NOMO-1 (cell line): Measurements from ENCODE around the gene CKMT2.
A peak's percentile ranks its signal among the peaks of the same experiment; 100 is the strongest.
"Not testable (repeated sequence)": the region's sequence is repeated elsewhere in the genome, so short reads cannot be mapped to it uniquely, and the experiment has no call there.

ENCODE experiments used
- DNase-seq, 2 experiments: peaks; one replicate each; lab custom pipeline; 2025; ENCODE audit not compliant: unreplicated experiment in 2 of 2; lab: John Stamatoyannopoulos, UW

CKMT2 gene

GRCh38 chr5:81249240-81249639 lies 16.1 kb downstream of the CKMT2 start:
- no peak for DNase-seq

- DNase-seq = no peak
Measured at GRCh38 chr5:81250004-81250403, 16.9 kb downstream of the CKMT2 start.

GRCh38 chr5:81251922-81252321 lies 18.8 kb downstream of the CKMT2 start:
- DNase-seq = no peak

DNA sequence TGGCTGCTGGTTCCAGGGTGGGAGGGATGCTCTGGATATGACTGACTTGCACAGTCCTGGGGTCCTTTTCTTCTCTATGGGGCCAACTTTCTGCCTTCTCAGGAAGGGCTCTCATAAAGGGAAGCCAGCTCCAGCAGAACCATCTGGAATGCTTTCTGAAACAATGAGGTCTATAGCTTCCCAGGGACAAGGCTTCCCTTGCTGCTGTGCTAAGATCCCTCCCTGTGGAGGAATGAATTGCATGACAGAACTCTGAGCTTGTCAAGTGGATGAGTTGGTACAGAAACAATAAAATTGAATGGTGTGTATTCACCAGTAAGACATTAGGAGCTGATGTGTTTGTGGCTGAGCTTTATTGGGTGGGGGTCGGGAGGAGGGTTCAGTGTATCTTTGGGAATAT lies 19.8 kb downstream of the CKMT2 start:
- DNase-seq = no peak

DNA sequence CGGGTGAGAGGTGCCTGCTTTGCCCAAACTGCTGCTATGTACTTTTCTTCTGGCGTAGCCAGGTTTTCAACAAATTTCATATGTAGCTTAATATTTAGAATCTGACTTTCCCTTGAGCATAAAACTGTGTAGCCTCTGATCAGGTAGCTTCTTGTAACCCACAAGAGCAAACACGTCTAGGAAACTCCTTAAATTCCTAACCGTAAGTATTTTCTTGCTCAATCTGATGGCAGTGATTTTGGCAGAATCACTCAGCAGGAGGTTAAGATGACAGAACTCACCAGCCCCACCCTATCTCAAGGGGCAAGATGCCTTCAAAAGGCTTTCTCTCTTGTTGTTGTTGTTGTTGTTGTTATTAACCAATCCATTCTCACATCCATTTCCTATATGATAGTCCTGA lies 20.8 kb downstream of the CKMT2 start:
- DNase-seq = no peak

DNA sequence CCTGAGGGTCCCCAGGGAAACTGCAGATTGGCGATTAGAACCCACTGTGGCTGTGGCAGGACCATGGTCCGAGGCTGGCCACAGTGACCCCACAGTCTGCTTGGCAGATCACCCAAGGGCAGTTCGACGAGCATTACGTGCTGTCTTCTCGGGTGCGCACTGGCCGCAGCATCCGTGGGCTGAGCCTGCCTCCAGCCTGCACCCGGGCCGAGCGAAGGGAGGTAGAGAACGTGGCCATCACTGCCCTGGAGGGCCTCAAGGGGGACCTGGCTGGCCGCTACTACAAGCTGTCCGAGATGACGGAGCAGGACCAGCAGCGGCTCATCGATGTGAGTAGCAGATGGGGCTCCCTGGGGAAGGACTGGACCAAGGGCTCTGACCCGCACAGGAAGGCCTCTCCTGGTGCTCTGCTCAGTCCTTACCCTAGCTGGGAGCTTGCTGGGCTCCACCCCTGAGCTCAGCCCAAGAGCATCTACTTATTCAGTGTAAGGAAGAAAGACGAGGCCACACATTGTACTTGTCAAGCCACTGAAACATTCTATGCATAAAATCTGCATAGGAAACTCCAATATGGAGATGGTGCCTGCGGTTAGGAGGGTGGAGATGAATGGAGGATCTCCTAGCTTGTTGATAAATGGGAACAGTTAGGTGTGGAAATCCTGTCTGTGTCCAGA lies 21.9 kb downstream of the CKMT2 start:
- no peak for DNase-seq

GRCh38 chr5:81256766-81257165 lies 23.6 kb downstream of the CKMT2 start:
- DNase-seq = no peak

DNA sequence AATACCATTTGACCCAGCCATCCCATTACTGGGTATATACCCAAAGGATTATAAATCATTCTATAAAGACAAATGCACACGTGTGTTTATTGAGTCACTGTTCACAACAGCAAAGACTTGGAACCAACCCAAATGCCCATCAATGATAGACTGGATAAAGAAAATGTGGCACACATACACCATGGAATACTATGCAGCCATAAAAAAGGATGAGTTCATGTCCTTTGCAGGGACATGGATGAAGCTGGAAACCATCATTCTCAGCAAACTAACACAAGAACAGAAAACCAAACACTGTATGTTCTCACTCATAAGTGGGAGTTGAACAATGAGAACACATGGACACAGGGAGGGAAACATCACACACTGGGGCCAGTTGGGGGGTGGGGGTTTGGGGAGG lies 29.7 kb downstream of the CKMT2 start:
- DNase-seq = not testable (repeated sequence)

- DNase-seq = no peak
Measured at GRCh38 chr5:81265101-81265500, 32.0 kb downstream of the CKMT2 start.

DNA sequence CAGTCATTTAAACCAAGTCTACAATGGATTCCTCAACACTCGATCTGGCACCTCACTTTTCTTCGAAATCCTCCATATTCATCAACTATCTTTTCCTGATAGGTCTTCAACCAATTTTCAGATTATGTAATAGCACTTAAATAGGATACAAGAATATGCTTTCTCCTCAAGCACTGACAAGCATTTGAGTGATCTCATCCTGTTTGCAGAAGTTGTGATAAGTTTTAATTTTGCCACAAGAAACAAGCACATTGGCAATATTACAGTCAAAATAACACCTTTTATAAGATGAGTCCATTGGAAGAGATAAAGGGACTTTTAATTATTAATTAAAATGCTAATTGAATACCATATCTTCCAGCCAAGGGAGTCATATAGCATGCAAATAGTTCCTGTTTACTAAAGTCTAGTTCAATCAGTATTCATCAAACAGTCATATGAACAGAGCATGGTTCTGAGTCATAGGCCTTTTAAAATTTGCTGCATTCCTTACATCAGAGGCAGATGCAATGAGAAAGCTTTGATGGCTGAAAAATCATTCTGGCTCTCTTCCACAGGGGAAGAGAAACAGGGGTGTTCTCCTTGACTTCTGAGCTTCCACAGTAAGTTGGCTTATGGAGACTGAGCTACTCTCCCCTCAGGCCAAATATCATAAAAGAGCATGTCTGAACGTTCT lies 35.5 kb downstream of the CKMT2 start:
- DNase-seq = no peak

DNA sequence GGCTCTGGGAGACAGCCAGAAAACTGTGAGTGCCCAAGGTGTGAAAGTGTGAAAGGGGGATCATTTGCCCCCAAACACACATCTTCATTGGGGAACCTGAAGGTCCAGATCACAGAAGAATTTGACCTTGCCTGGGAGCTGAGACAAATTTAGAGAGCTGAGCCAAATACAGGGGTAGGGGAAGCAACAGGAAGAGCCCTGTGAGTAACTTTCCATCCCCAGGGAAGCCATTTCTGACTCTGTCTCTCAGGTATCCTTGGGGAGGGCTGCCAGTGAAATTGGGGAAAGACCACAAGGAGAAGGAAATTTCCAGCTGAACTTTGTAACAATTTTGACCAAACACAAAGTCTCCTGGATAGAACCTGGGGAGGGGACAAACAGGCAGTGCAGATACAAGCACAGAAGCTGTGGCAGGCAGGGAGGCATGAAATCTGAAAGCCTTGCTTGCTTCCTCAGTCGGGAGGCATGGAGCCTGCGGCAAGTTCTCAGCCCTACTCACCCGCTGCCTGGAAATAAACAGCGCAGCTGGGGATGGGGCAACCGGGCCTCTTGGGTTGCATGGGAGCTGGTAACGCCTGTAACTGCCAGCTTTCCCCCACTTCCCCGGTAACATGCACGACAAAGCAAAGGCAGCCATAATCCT lies 36.8 kb downstream of the CKMT2 start:
- DNase-seq = no peak

DNA sequence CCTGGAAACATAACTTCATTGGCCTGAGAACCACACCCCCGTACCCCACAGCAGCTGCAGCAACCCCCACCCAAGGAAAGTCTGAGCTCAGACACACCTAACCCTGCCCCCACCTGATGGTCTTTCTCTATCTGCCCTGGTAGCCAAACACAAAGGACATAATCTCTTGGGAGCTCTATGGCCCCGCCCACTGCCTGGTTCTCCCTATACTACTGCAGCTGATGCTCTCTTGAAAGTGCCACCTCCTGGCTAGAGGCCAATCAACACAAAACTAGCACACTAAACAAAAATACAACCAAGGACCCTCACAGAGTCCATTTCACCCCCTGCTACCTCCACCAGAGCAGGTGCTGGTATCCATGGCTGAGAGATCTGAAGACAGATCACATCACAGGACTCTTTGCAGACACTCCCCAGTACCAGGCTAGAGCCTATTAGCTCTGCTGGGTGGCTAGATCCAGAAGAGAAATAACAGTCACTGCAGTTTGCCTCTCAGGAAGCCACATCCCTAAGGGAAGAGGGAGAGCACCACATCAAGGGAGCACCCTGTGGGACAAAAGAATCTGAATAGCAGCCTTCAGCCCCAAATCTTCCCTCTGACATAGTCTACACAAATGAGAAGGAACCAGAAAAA lies 37.4 kb downstream of the CKMT2 start:
- not testable (repeated sequence) for DNase-seq

DNA sequence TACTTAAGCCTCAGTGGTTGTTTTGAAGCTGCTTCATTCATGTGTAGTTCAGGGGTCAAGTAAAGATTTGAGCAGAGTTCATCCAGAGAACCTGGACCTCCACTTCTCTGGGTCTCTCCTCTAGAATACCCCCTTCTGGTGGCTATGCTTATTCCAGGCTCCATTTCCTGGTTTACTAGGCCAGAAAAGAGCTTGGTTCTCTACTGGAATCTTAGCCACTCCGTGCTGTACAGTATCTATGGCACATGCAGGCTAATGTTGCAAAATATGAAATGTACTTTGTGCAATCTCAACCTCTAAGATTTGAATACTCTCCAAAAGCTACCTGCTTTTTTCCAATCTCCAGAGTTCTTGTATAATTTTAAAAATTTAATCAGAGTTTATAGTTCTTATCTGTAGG lies 50.9 kb downstream of the CKMT2 start:
- DNase-seq = no peak

DNA sequence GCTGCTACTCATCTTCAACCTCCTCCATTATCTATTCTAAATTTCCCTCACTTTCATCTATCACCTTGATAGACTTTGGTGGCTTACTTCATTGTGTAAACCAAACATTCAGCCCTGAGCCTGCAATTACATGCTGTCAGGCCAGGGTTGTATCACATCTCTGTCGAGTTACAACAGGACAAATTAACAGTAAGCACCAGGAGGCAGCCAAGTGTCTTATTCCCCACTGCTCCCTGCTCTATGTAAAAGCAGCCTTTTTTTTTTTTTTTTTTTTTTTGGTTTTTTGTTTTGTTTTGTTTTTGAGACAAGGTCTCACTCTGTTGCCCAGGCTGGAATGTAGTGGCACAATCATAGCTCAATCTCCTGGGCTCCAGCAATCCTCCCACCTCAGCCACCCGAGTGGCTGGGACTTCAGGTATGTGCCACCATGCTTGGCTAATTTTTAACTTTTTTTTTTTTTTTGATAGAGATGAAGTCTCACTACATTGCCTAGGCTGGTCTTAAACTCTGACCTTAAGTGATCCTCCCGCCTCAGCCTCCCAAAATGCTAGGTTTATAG lies 53.0 kb downstream of the CKMT2 start:
- no peak for DNase-seq

DNA sequence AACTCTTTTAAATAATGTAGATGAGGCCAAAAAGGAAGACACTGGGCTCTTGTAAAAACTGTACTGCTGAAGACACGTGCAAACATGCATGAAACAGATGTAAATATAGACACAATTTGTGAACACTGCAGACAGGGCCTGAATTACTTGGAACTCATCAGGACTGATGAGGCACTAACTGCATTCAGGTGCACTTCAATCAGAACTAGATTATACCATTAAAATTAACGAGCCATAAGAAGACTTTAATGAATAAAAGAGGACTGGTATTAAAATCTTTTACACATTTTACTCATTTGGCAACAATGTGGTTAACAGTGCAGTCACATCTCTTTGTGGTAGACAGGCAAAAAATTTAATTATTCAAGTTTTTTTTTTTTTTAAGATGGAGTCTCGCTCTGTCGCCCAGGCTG lies 54.9 kb downstream of the CKMT2 start:
- DNase-seq = no peak

- no peak for DNase-seq
Measured at GRCh38 chr5:81290146-81290545, 57.0 kb downstream of the CKMT2 start.

- DNase-seq = no peak
Measured at GRCh38 chr5:81292130-81292529, 59.0 kb downstream of the CKMT2 start.

DNA sequence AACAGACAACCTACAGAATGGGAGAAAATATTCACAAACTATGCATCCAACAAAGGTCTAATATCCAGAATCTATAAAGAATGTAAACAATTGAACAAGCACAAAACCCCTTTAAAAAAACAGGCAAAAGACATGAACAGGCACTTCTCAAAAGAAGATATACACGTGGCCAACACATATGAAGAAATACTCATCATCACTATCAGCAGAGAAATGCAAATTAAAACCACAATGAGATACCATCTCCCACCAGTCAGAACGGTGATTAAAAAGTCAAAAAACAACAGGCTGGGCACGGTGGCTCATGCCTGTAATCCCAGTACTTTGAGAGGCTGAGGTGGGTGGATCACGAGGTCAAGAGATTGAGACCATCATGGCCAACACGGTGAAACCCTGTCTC lies 60.9 kb downstream of the CKMT2 start:
- DNase-seq = not testable (repeated sequence)

GRCh38 chr5:81297531-81297930 lies 64.4 kb downstream of the CKMT2 start:
- no peak for DNase-seq

- DNase-seq = no peak
Measured at GRCh38 chr5:81300921-81301270, 67.8 kb downstream of the CKMT2 start.

DNA sequence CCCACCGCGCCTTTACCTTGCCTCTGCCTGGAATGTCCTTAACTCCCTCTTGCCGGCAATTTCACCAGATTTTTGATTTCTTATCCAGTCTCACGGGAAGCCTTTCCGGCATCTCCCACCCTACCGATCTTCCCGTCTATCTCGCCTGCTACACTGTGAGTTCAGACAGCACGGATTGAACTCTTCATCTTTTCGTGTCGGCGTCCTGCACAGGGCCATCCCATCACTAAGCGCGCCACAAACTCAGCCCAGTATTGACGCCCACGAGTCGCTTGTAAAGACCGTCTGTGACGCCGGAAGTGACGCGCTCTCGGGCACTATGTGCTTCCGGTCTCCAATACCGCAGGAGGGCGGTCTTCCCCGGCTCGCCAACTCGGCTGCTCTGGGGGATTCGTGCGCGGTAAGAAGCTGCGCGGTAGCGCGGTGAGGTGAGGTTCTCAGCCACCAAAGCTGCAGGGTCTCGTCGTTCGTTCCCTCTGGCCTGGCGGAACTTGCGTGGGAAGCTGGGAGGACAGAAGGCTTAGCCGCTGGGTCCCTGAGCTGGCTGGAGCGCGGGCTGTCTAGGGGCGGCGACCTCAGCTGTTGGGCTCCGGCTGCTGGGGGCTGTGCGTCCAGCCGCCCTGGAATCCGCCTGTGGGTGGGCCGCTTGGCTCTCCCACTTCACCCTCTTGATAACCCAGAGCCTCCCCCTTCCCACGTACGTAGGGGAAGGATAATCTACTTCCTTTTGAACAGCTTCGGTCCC lies 68.3 kb downstream of the CKMT2 start, which contains the start of gene ZCCHC9:
Gene ZCCHC9 (plus strand): TSS at position 317 of the 745 bp plus-strand sequence. CDS start 3,171 bp downstream, outside the sequence.
- peak; percentile 93 to 96 for DNase-seq
